KG1 (cell line): ENCODE measurements around the gene UBE2Q2.
"Not testable (repeated sequence)": the region's sequence is repeated elsewhere in the genome, so short reads cannot be mapped to it uniquely, and the experiment has no call there.

Source experiments
- DNase-seq: peaks from one replicate; lab custom pipeline; 2025; lab: John Stamatoyannopoulos, UW

The UBE2Q2 gene

GRCh38 chr15:75823860-75824613 is 19.2 kb upstream of the UBE2Q2 start:
- DNase-seq: no peak

- no peak for DNase-seq
Observed at GRCh38 chr15:75827691-75828090, 15.6 kb upstream of the UBE2Q2 start.

- no peak for DNase-seq
Observed at GRCh38 chr15:75828429-75828828, 14.8 kb upstream of the UBE2Q2 start.

GRCh38 chr15:75830910-75831805 is 12.1 kb upstream of the UBE2Q2 start:
- DNase-seq: no peak

- DNase-seq: no peak
Observed at GRCh38 chr15:75831806-75832102, 11.5 kb upstream of the UBE2Q2 start.

- no peak for DNase-seq
Observed at GRCh38 chr15:75832114-75832513, 11.1 kb upstream of the UBE2Q2 start.

- no peak for DNase-seq
Observed at GRCh38 chr15:75834021-75834420, 9.2 kb upstream of the UBE2Q2 start.

GRCh38 chr15:75835990-75836958 is 7.0 kb upstream of the UBE2Q2 start:
- no peak for DNase-seq

- peak; percentile 42 for DNase-seq
Observed at GRCh38 chr15:75836959-75837334, 6.3 kb upstream of the UBE2Q2 start.

- no peak for DNase-seq
Observed at GRCh38 chr15:75840659-75841058, 2.6 kb upstream of the UBE2Q2 start.

GRCh38 chr15:75841626-75842025 is 1.6 kb upstream of the UBE2Q2 start:
- DNase-seq: no peak

GRCh38 chr15:75843678-75844581 is 683 bp downstream of the UBE2Q2 start:
- DNase-seq: peak; percentile 20

GRCh38 chr15:75844629-75845335 is 1.5 kb downstream of the UBE2Q2 start:
- DNase-seq: no peak

GRCh38 chr15:75849167-75849566 is 5.9 kb downstream of the UBE2Q2 start:
- DNase-seq: no peak

GRCh38 chr15:75850708-75851107 is 7.5 kb downstream of the UBE2Q2 start:
- DNase-seq: no peak

- not testable (repeated sequence) for DNase-seq
Observed at GRCh38 chr15:75851566-75851965, 8.3 kb downstream of the UBE2Q2 start.

- no peak for DNase-seq
Observed at GRCh38 chr15:75857886-75858285, 14.6 kb downstream of the UBE2Q2 start.

GRCh38 chr15:75861750-75862402 is 18.6 kb downstream of the UBE2Q2 start:
- DNase-seq: no peak

GRCh38 chr15:75862796-75863195 is 19.5 kb downstream of the UBE2Q2 start:
- no peak for DNase-seq
